Measurements from ENCODE around the gene CUBN. TPM values are rescaled to one million over a fixed set of nuclear protein-coding genes. Genes with fewer than 3 reads are reported as not detected.

Gene CUBN
- total RNA-seq, 1 donor from 2014 or later = 6.8 TPM

DNA sequence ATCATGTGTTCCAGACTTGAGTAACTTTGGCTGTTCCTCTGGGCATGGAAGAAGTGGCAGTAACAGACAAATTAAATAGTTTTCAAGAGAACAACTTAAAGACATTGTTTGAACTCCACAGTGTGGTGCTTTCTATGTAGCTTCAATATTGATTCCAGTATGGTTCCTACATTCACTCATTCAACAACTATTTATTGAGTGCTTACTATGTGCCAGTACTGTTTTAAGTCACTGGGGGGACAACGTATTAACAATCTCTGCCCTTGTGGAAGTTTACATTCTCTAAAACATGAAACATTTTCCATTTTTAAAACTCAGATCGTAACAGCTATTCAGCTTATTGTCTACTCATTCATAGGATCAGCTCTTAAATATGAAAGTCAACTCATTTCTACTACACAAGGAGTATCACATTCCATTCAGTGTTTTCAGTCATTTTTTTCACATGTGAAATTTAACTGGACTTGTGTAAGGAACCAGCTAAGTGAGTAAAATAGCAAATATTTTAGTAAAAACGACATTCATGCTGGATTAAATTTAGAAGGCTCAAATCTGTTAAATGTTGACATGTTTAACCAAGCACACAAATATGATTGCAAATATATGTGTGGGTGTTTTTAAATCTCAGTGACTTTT is 13.6 kb upstream of the CUBN start:
- DNase-seq (ENCODE audit: low spot score in 2 of 2) = no peak
- Histone ChIP-seq H3K27ac (peak overlapping the region; percentile 60 to 68), H3K4me3 (no peak overlapping the region), H3K27me3 (no peaks in the 10 kb centered on the region), H3K36me3 (no peaks in the 10 kb centered on the region), H3K4me1 (peaks cover 3 to 25% of the 10 kb centered on the region in 2 donors), H3K9me3 (no peaks in the 10 kb centered on the region)
- intact Hi-C loops (cut with DNase I) = loop anchor here (5.0 kb wide), 2 partner anchors 36 to 66 kb away; no protein-coding TSS in a partner anchor
- no peak for TF ChIP-seq CTCF (IDR thresholded peaks at IDR 0.05)

- no peak overlapping the region for H3K4me3 ChIP-seq
- H3K27ac ChIP-seq = peak overlapping the region; percentile 60 to 68
- DNase-seq (ENCODE audit: low spot score in 2 of 2) = no peak
- no peaks in the 10 kb centered on the region for H3K36me3 ChIP-seq
- intact Hi-C loops (cut with DNase I) = loop anchor here (5.0 kb wide), 2 partner anchors 34 to 64 kb away; no protein-coding TSS in a partner anchor
- peaks cover 3 to 25% of the 10 kb centered on the region in 2 donors for H3K4me1 ChIP-seq
- H3K9me3 ChIP-seq = no peaks in the 10 kb centered on the region
- no peaks in the 10 kb centered on the region for H3K27me3 ChIP-seq
- no peak for TF ChIP-seq CTCF (IDR thresholded peaks at IDR 0.05)
These were observed 12.1 kb upstream of the CUBN start for GRCh38 chr10:17141504-17142229.

- Histone ChIP-seq H3K36me3 (no peaks in the 10 kb centered on the region), H3K27me3 (no peaks in the 10 kb centered on the region), H3K9me3 (no peaks in the 10 kb centered on the region), H3K4me3 (no peak overlapping the region), H3K4me1 (peaks cover 3 to 25% of the 10 kb centered on the region in 2 donors), H3K27ac (no peak overlapping the region)
- no peak for DNase-seq (ENCODE audit: low spot score in 2 of 2)
- TF ChIP-seq CTCF (IDR thresholded peaks at IDR 0.05) = no peak
- intact Hi-C loops (cut with DNase I) = loop anchor here (5.0 kb wide), 2 partner anchors 33 to 63 kb away; no protein-coding TSS in a partner anchor
These were observed 10.8 kb upstream of the CUBN start for GRCh38 chr10:17140386-17140761.

DNA sequence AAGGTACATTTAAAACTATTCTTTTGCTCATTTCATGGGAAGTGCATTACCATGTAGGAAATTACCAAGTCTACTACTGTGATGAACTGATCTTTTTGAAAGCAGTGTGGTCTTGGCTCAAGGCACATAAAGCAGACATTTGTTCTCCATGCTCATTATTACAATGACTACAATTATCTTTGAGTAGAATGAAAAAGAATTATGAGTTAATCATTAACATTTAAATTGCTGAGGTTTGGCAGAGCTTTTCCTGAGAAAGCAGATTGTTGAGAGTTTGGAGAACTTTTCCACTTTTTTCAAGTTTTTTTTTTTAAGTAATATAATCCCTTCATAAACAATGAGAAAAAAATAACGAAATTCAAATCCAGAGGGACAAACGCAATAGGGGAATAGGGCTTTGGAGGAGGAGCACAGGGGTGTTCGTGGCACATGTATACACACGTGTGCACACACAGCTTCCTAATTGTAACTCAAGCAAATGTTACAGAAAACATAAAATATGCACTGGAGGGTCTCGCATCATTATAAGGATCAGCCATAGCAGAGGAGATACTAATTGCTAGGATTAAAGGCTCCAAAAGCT is 8.9 kb upstream of the CUBN start:
- no peak for TF ChIP-seq CTCF (IDR thresholded peaks at IDR 0.05)
- H3K27me3 ChIP-seq = no peaks in the 10 kb centered on the region
- H3K4me3 ChIP-seq = no peak overlapping the region
- H3K9me3 ChIP-seq = no peaks in the 10 kb centered on the region
- H3K36me3 ChIP-seq = no peaks in the 10 kb centered on the region
- DNase-seq (ENCODE audit: low spot score in 2 of 2) = no peak
- intact Hi-C loops (cut with DNase I) = no loop called here
- H3K4me1 ChIP-seq = peaks cover 3 to 18% of the 10 kb centered on the region in 2 donors
- no peak overlapping the region for H3K27ac ChIP-seq

- no peaks in the 10 kb centered on the region for H3K27me3 ChIP-seq
- intact Hi-C loops (cut with DNase I) = no loop called here
- no peak for TF ChIP-seq CTCF (IDR thresholded peaks at IDR 0.05)
- no peaks in the 10 kb centered on the region for H3K36me3 ChIP-seq
- DNase-seq (ENCODE audit: low spot score in 2 of 2) = no peak
- H3K4me1 ChIP-seq = no peaks in the 10 kb centered on the region
- H3K27ac ChIP-seq = no peak overlapping the region
- no peaks in the 10 kb centered on the region for H3K9me3 ChIP-seq
- H3K4me3 ChIP-seq = no peak overlapping the region
These were observed 5.2 kb upstream of the CUBN start for GRCh38 chr10:17134737-17135260.

Data from ascending aorta (tissue), 2 donors.